Colon (tissue), 2 donors: ENCODE measurements around the gene SCEL.
"Not testable (repeated sequence)": the region's sequence is repeated elsewhere in the genome, so short reads cannot be mapped to it uniquely, and the experiment has no call there.

Experiments used
- FAIRE-seq: peaks from 2 replicates; lab custom pipeline; 2012; peaks lifted over from hg19 to GRCh38; lab: Jason Lieb, UNC
- donor health status: control.
- donor health status: control.

SCEL gene

GRCh38 chr13:77535448-77535847 lies at the start of gene SCEL:
Gene SCEL (plus strand): TSS chr13:77535706. CDS start chr13:77555876, 20,170 bp downstream.
- no peak for FAIRE-seq

- no peak for FAIRE-seq
Observed at GRCh38 chr13:77489566-77490337, 45.8 kb upstream of the SCEL start.

GRCh38 chr13:77492982-77493381 lies 42.5 kb upstream of the SCEL start:
- no peak for FAIRE-seq

GRCh38 chr13:77494226-77494625 lies 41.3 kb upstream of the SCEL start:
- no peak for FAIRE-seq

GRCh38 chr13:77497350-77497749 lies 38.2 kb upstream of the SCEL start:
- no peak for FAIRE-seq

- FAIRE-seq: no peak
Observed at GRCh38 chr13:77497835-77498234, 37.7 kb upstream of the SCEL start.

GRCh38 chr13:77502104-77502720 lies 33.3 kb upstream of the SCEL start:
- FAIRE-seq: no peak

GRCh38 chr13:77503398-77503797 lies 32.1 kb upstream of the SCEL start:
- FAIRE-seq: no peak

- no peak for FAIRE-seq
Observed at GRCh38 chr13:77506874-77507273, 28.6 kb upstream of the SCEL start.

GRCh38 chr13:77507931-77508776 lies 27.4 kb upstream of the SCEL start:
- no peak for FAIRE-seq

GRCh38 chr13:77508959-77509620 lies 26.4 kb upstream of the SCEL start:
- FAIRE-seq: no peak

- FAIRE-seq: no peak
Observed at GRCh38 chr13:77510156-77510555, 25.4 kb upstream of the SCEL start.

- no peak for FAIRE-seq
Observed at GRCh38 chr13:77511552-77511951, 24.0 kb upstream of the SCEL start.

- FAIRE-seq: no peak
Observed at GRCh38 chr13:77513719-77514335, 21.7 kb upstream of the SCEL start.

GRCh38 chr13:77514336-77514726 lies 21.2 kb upstream of the SCEL start:
- no peak for FAIRE-seq

- no peak for FAIRE-seq
Observed at GRCh38 chr13:77515785-77516184, 19.7 kb upstream of the SCEL start.

- FAIRE-seq: no peak
Observed at GRCh38 chr13:77516342-77516789, 19.1 kb upstream of the SCEL start.

GRCh38 chr13:77518266-77518665 lies 17.2 kb upstream of the SCEL start:
- FAIRE-seq: no peak

GRCh38 chr13:77519396-77519795 lies 16.1 kb upstream of the SCEL start:
- not testable (repeated sequence) for FAIRE-seq

GRCh38 chr13:77519808-77520207 lies 15.7 kb upstream of the SCEL start:
- FAIRE-seq: no peak

- no peak for FAIRE-seq
Observed at GRCh38 chr13:77521194-77521593, 14.3 kb upstream of the SCEL start.
